ENCODE data around the gene CARNS1.
A peak's percentile ranks its signal among the peaks of the same experiment; 100 is the strongest.

Gene CARNS1

DNA sequence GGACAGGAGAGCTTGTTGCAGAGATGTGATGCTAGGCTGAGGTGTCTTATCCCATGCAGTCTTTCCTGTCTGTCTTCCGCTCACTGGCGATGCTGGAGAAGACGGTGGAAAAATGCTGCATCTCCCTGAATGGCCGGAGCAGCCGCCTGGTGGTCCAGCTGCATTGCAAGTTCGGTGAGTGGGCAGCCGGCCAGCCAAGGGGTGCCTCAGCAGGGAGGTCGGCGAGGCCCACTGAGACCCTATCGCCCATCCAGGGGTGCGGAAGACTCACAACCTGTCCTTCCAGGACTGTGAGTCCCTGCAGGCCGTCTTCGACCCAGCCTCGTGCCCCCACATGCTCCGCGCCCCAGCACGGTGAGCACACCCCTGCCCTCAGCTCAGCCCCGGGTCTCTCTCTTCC lies 22.0 kb upstream of the CARNS1 start:
- H3K4me1 ChIP-seq (ENCODE audit: insufficient read depth, low read length, poor library complexity, severe bottlenecking), result peaks cover 45% of the 10 kb centered on the region
- H3K27me3 ChIP-seq (ENCODE audit: insufficient read depth, low read length, poor library complexity, severe bottlenecking), result no peaks in the 10 kb centered on the region
- peaks cover 75% of the 10 kb centered on the region for H3K79me2 ChIP-seq (ENCODE audit: insufficient read depth, low read length)
- no peak overlapping the region for H2AFZ ChIP-seq (ENCODE audit: low read length)
- H4K20me1 ChIP-seq (ENCODE audit: insufficient read depth, low read length, poor library complexity, severe bottlenecking), result peaks cover 40% of the 10 kb centered on the region
- no peaks in the 10 kb centered on the region for H3K9me2 ChIP-seq (replicated peaks; ENCODE audit: low read depth, low read length)
- H3K4me2 ChIP-seq (ENCODE audit: low read depth, low read length, poor library complexity, severe bottlenecking), result no peak overlapping the region
- peaks cover 3% of the 10 kb centered on the region; the same call in 1 of the 2 replicates for H3F3A ChIP-seq (ENCODE audit: low read depth)
- no peak overlapping the region for H3K4me3 ChIP-seq (ENCODE audit: low read length, poor library complexity, severe bottlenecking)
- H3K9me3 ChIP-seq (ENCODE audit: insufficient read depth, low read depth, low read length), result no peaks in the 10 kb centered on the region
- H3K9ac ChIP-seq (ENCODE audit: low read depth, low read length, poor library complexity, severe bottlenecking), result peak overlapping the region; percentile 43
- TF ChIP-seq, protein P1, sequence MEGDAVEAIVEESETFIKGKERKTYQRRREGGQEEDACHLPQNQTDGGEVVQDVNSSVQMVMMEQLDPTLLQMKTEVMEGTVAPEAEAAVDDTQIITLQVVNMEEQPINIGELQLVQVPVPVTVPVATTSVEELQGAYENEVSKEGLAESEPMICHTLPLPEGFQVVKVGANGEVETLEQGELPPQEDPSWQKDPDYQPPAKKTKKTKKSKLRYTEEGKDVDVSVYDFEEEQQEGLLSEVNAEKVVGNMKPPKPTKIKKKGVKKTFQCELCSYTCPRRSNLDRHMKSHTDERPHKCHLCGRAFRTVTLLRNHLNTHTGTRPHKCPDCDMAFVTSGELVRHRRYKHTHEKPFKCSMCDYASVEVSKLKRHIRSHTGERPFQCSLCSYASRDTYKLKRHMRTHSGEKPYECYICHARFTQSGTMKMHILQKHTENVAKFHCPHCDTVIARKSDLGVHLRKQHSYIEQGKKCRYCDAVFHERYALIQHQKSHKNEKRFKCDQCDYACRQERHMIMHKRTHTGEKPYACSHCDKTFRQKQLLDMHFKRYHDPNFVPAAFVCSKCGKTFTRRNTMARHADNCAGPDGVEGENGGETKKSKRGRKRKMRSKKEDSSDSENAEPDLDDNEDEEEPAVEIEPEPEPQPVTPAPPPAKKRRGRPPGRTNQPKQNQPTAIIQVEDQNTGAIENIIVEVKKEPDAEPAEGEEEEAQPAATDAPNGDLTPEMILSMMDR (conservative IDR thresholded peaks at IDR 0.05; ENCODE audit: low read length), result no peak
- TF ChIP-seq EZH2phosphoT487 (IDR thresholded peaks at IDR 0.05; ENCODE audit: borderline replicate concordance), result no peak
- H3K36me3 ChIP-seq (ENCODE audit: insufficient read depth, low read length), result peaks cover 12% of the 10 kb centered on the region; the same call in 1 of the 2 replicates

DNA sequence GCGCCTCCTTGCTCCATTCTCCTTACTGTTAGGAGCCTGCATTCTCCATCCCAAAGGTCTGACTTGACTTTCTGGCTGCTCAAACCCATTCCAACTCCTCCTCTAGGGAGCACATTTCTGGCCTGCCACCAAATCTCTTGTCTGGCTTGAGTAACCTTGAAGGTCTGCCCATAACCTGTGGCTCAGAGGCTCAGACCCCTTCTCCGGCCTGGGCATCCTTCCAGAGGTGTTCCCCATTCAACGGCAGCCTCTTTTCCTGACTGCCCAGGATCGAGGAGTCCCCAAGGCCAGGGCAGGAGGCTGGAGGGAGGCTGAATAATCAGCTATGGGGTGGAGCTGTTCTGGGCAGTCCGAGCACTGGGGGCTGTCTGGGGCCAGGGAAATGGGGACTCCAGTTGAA lies 21.5 kb upstream of the CARNS1 start:
- peaks cover 50% of the 10 kb centered on the region for H3K4me1 ChIP-seq (ENCODE audit: insufficient read depth, low read length, poor library complexity, severe bottlenecking)
- peaks cover 44% of the 10 kb centered on the region for H4K20me1 ChIP-seq (ENCODE audit: insufficient read depth, low read length, poor library complexity, severe bottlenecking)
- H3K4me3 ChIP-seq (ENCODE audit: low read length, poor library complexity, severe bottlenecking), result no peak overlapping the region
- no peak overlapping the region for H3K4me2 ChIP-seq (ENCODE audit: low read depth, low read length, poor library complexity, severe bottlenecking)
- H3F3A ChIP-seq (ENCODE audit: low read depth), result peaks cover 3% of the 10 kb centered on the region; the same call in 1 of the 2 replicates
- H3K9me3 ChIP-seq (ENCODE audit: insufficient read depth, low read depth, low read length), result no peaks in the 10 kb centered on the region
- peak overlapping the region; percentile 43 for H3K9ac ChIP-seq (ENCODE audit: low read depth, low read length, poor library complexity, severe bottlenecking)
- H3K9me2 ChIP-seq (replicated peaks; ENCODE audit: low read depth, low read length), result no peaks in the 10 kb centered on the region
- no peak for TF ChIP-seq EZH2phosphoT487 (IDR thresholded peaks at IDR 0.05; ENCODE audit: borderline replicate concordance)
- TF ChIP-seq, protein P1 (conservative IDR thresholded peaks at IDR 0.05; ENCODE audit: low read length), result no peak
- no peaks in the 10 kb centered on the region for H3K27me3 ChIP-seq (ENCODE audit: insufficient read depth, low read length, poor library complexity, severe bottlenecking)
- peaks cover 81% of the 10 kb centered on the region for H3K79me2 ChIP-seq (ENCODE audit: insufficient read depth, low read length)
- H3K36me3 ChIP-seq (ENCODE audit: insufficient read depth, low read length), result peaks cover 17% of the 10 kb centered on the region; the same call in 1 of the 2 replicates
- H2AFZ ChIP-seq (ENCODE audit: low read length), result no peak overlapping the region

DNA sequence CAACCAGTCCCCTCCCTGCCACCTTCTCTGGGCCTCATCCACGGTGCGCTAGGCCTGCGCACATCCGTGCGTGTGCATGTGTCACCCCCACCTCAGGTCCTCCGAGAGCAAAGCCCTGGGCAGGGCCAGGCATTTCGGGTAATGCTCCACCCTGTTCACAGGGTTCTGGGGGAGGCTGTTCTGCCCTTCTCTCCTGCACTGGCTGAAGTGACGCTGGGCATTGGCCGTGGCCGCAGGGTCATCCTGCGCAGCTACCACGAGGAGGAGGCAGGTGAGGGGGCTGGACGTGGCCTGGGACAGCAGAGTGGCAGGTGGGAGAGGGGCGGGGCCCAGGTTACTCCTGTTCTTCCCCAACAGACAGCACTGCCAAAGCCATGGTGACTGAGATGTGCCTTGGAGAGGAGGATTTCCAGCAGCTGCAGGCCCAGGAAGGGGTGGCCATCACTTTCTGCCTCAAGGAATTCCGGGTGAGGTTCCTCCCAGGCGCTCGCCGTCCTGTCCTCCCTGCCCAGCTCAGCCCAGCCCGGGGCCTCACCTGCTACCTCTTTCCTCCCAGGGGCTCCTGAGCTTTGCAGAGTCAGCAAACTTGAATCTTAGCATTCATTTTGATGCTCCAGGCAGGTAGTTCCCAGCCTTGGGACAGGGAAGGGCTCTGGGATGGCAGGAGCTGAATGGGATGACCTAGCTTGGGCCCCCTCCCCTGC lies 19.8 kb upstream of the CARNS1 start:
- H4K20me1 ChIP-seq (ENCODE audit: insufficient read depth, low read length, poor library complexity, severe bottlenecking), result peaks cover 55% of the 10 kb centered on the region
- no peak for TF ChIP-seq EZH2phosphoT487 (IDR thresholded peaks at IDR 0.05; ENCODE audit: borderline replicate concordance)
- TF ChIP-seq, protein P1 (conservative IDR thresholded peaks at IDR 0.05; ENCODE audit: low read length), result no peak
- peak overlapping the region; percentile 60 for H3K9ac ChIP-seq (ENCODE audit: low read depth, low read length, poor library complexity, severe bottlenecking)
- H3K9me2 ChIP-seq (replicated peaks; ENCODE audit: low read depth, low read length), result no peaks in the 10 kb centered on the region
- peak overlapping the region; percentile 94 for H3K4me2 ChIP-seq (ENCODE audit: low read depth, low read length, poor library complexity, severe bottlenecking)
- H3F3A ChIP-seq (ENCODE audit: low read depth), result peaks cover 3% of the 10 kb centered on the region; the same call in 1 of the 2 replicates
- peaks cover 62% of the 10 kb centered on the region for H3K4me1 ChIP-seq (ENCODE audit: insufficient read depth, low read length, poor library complexity, severe bottlenecking)
- peaks cover 90% of the 10 kb centered on the region for H3K79me2 ChIP-seq (ENCODE audit: insufficient read depth, low read length)
- no peak overlapping the region for H2AFZ ChIP-seq (ENCODE audit: low read length)
- no peaks in the 10 kb centered on the region for H3K27me3 ChIP-seq (ENCODE audit: insufficient read depth, low read length, poor library complexity, severe bottlenecking)
- H3K9me3 ChIP-seq (ENCODE audit: insufficient read depth, low read depth, low read length), result no peaks in the 10 kb centered on the region
- peak overlapping the region; percentile 71 for H3K4me3 ChIP-seq (ENCODE audit: low read length, poor library complexity, severe bottlenecking)
- H3K36me3 ChIP-seq (ENCODE audit: insufficient read depth, low read length), result peaks cover 22% of the 10 kb centered on the region; the same call in 1 of the 2 replicates

All from Loucy (cell line).